ENCODE data around the gene DAPK1. TPM values are rescaled to one million over a fixed set of nuclear protein-coding genes. Genes with fewer than 3 reads are reported as not detected.

The DAPK1 gene
- total and polyA plus RNA-seq, 2 donors (not counting 1 experiment from before 2014, with no cell fraction given) = 1.7 to 2.8 TPM

DNA sequence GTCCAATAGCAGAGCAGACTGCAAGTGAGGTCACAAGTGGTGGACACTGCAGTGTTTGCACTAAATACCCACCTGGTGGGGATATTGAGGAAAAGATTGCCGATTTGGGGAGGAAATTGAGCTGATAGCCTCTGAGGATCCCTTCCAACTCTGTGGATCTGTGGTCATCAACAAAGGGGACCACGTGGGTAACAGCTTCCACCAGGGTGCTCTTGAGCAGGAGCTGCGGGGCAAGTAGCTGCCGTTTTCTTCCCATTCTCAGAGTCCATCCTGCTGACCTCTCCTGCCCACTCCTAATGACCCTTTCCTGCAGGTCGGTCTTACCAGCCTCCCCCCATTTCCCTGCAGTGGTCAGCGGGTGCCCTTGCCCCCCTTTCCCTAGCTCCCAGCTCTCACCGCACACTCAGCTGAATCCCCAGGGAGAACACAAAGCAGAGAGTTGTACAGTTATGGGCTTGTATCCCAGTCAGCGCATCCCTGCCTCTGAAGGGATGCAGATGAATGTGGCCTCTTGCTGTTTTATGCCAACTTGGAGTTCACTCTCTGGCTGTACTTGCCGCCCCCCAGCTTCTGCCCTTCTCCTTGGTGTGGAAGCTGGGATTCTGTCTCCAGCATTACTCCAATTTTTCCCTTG is 18.0 kb downstream of the DAPK1 start:
- Mint-ChIP-seq H3K4me3 (no peak overlapping the region), H3K27me3 (peaks cover 46% of the 10 kb centered on the region), H3K9me3 (ENCODE audit: insufficient read depth) (no peaks in the 10 kb centered on the region), H3K27ac (no peak overlapping the region), H3K4me1 (peaks cover 22% of the 10 kb centered on the region)
- no peak for DNase-seq
- Histone ChIP-seq H3K9me3 (ENCODE audit: control extremely low read depth in 1 of 3, control insufficient read depth in 2 of 3, insufficient read depth in 1 of 3, low read length in 2 of 3) (peaks cover 0 to 6% (median 0%) of the 10 kb centered on the region in 3 donors), H3K4me1 (ENCODE audit: control insufficient read depth in 2 of 2, insufficient read depth in 2 of 2, low read length in 2 of 2) (peaks cover 15 to 20% of the 10 kb centered on the region in 2 donors), H3K4me2 (replicated peaks; ENCODE audit: low read depth, low read length, poor library complexity, severe bottlenecking) (no peak overlapping the region), H3K27ac (ENCODE audit: low read length in 2 of 2) (no peak overlapping the region), H3K79me2 (ENCODE audit: control insufficient read depth, insufficient read depth, low read length) (no peaks in the 10 kb centered on the region), H4K20me1 (ENCODE audit: control insufficient read depth, insufficient read depth, low read length, poor library complexity, severe bottlenecking) (no peaks in the 10 kb centered on the region), H3K4me3 (ENCODE audit: control extremely low read depth in 1 of 5, extremely low read depth in 1 of 5, insufficient read depth in 1 of 5, low read depth in 2 of 5, low read length in 4 of 5) (no peak overlapping the region), H2AFZ (ENCODE audit: insufficient read depth, low read depth, low read length, poor library complexity, severe bottlenecking) (no peak overlapping the region), H3K36me3 (replicated peaks in 1 of 2; ENCODE audit: control extremely low read depth in 1 of 2, control insufficient read depth in 1 of 2, extremely low read depth in 1 of 2, insufficient read depth in 2 of 2, low read length in 1 of 2) (no peaks in the 10 kb centered on the region), H3K9ac (ENCODE audit: low read length) (no peak overlapping the region), H3K27me3 (replicated peaks in 1 of 4; ENCODE audit: control extremely low read depth in 1 of 4, control insufficient read depth in 3 of 4, insufficient read depth in 4 of 4, low read length in 3 of 4) (peaks cover 0 to 12% (median 5%) of the 10 kb centered on the region in 4 experiments)
- no peak for ATAC-seq (ENCODE audit: low read depth)
- WGBS (ENCODE audit: insufficient coverage) = 84% methylated on average over 7 of the region's 9 CpGs
- CTCF ChIA-PET = no interaction called here
- intact Hi-C loops (cut with micrococcal nuclease) = no loop called here
- POLR2A ChIA-PET = no interaction called here
- no peak for TF ChIP-seq EZH2 (IDR thresholded peaks at IDR 0.05; ENCODE audit: borderline replicate concordance, insufficient read depth, low read depth, low read length, poor library complexity, severe bottlenecking)
- TF ChIP-seq, protein P1, sequence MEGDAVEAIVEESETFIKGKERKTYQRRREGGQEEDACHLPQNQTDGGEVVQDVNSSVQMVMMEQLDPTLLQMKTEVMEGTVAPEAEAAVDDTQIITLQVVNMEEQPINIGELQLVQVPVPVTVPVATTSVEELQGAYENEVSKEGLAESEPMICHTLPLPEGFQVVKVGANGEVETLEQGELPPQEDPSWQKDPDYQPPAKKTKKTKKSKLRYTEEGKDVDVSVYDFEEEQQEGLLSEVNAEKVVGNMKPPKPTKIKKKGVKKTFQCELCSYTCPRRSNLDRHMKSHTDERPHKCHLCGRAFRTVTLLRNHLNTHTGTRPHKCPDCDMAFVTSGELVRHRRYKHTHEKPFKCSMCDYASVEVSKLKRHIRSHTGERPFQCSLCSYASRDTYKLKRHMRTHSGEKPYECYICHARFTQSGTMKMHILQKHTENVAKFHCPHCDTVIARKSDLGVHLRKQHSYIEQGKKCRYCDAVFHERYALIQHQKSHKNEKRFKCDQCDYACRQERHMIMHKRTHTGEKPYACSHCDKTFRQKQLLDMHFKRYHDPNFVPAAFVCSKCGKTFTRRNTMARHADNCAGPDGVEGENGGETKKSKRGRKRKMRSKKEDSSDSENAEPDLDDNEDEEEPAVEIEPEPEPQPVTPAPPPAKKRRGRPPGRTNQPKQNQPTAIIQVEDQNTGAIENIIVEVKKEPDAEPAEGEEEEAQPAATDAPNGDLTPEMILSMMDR (IDR thresholded peaks at IDR 0.05) = no peak

DNA sequence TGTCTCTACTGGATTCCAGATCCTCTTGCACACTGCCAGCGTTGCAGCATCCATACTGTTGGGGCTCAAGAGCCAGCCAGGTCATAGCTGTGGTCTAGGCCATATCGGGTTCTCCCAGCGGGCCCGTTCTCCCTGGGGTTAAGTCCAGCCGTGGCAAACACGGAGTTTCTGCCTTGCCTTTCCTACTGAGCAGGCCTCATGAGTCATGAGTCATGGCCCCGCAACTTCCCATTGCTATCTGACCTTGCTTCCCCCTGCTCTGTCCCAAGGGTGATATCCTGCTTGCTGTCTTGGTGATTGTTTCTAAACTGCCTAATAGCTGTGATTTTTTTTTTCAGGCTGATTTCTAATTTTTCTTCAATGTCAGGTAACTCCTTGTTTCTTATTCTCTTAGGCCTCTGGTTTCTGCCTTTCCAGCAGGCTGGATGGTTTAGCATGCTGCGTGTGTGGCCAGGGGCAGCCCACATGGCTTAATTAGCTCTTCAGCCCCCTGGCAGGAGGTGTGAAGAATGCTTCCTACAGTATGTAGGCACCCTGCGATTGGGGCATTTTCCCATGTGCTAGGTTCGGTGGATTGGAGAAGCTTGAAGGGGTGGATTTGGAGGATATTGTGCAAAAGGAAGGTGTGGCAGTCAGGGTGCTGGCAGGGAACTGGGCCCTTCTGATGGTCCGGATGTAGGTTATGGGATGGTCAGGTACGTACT is 18.7 kb downstream of the DAPK1 start:
- peaks cover 15 to 20% of the 10 kb centered on the region in 2 donors for H3K4me1 ChIP-seq (ENCODE audit: control insufficient read depth in 2 of 2, insufficient read depth in 2 of 2, low read length in 2 of 2)
- no peak overlapping the region for H3K4me2 ChIP-seq (replicated peaks; ENCODE audit: low read depth, low read length, poor library complexity, severe bottlenecking)
- no peak overlapping the region for H3K4me3 ChIP-seq (ENCODE audit: control extremely low read depth in 1 of 5, extremely low read depth in 1 of 5, insufficient read depth in 1 of 5, low read depth in 2 of 5, low read length in 4 of 5)
- no peaks in the 10 kb centered on the region for H3K36me3 ChIP-seq (replicated peaks in 1 of 2; ENCODE audit: control extremely low read depth in 1 of 2, control insufficient read depth in 1 of 2, extremely low read depth in 1 of 2, insufficient read depth in 2 of 2, low read length in 1 of 2)
- H3K9me3 ChIP-seq (ENCODE audit: control extremely low read depth in 1 of 3, control insufficient read depth in 2 of 3, insufficient read depth in 1 of 3, low read length in 2 of 3) = peaks cover 0 to 6% (median 0%) of the 10 kb centered on the region in 3 donors
- H2AFZ ChIP-seq (ENCODE audit: insufficient read depth, low read depth, low read length, poor library complexity, severe bottlenecking) = no peak overlapping the region
- DNase-seq = no peak
- no peaks in the 10 kb centered on the region for H4K20me1 ChIP-seq (ENCODE audit: control insufficient read depth, insufficient read depth, low read length, poor library complexity, severe bottlenecking)
- H3K4me1 Mint-ChIP-seq = peaks cover 22% of the 10 kb centered on the region
- H3K9ac ChIP-seq (ENCODE audit: low read length) = no peak overlapping the region
- no peak for TF ChIP-seq EZH2 (IDR thresholded peaks at IDR 0.05; ENCODE audit: borderline replicate concordance, insufficient read depth, low read depth, low read length, poor library complexity, severe bottlenecking)
- TF ChIP-seq, protein P1 (IDR thresholded peaks at IDR 0.05) = no peak
- ATAC-seq (ENCODE audit: low read depth) = no peak
- POLR2A ChIA-PET = no interaction called here
- no peak overlapping the region for H3K27ac Mint-ChIP-seq
- WGBS (ENCODE audit: insufficient coverage) = 28% methylated on average over 12 of the region's 12 CpGs
- H3K9me3 Mint-ChIP-seq (ENCODE audit: insufficient read depth) = no peaks in the 10 kb centered on the region
- intact Hi-C loops (cut with micrococcal nuclease) = no loop called here
- peaks cover 0 to 12% (median 5%) of the 10 kb centered on the region in 4 experiments for H3K27me3 ChIP-seq (replicated peaks in 1 of 4; ENCODE audit: control extremely low read depth in 1 of 4, control insufficient read depth in 3 of 4, insufficient read depth in 4 of 4, low read length in 3 of 4)
- H3K79me2 ChIP-seq (ENCODE audit: control insufficient read depth, insufficient read depth, low read length) = no peaks in the 10 kb centered on the region
- H3K27ac ChIP-seq (ENCODE audit: low read length in 2 of 2) = no peak overlapping the region
- peaks cover 43% of the 10 kb centered on the region for H3K27me3 Mint-ChIP-seq
- no peak overlapping the region for H3K4me3 Mint-ChIP-seq
- CTCF ChIA-PET = interaction anchor here (0.7 kb wide), 1 partner anchor 454 kb away, joined by 3 read pairs; no protein-coding TSS in a partner anchor
